GM19043 (cell line): ENCODE results near the gene IL7R.
"Not testable (repeated sequence)": the region's sequence is repeated elsewhere in the genome, so short reads cannot be mapped to it uniquely, and the experiment has no call there.

Experiments used
- ATAC-seq: cut with Tn5 transposase; IDR thresholded peaks from one replicate; pipeline ENCODE4 v1.9.1; 2021; ENCODE audit warnings: low read depth; ENCODE audit not compliant: unreplicated experiment

The IL7R gene

DNA sequence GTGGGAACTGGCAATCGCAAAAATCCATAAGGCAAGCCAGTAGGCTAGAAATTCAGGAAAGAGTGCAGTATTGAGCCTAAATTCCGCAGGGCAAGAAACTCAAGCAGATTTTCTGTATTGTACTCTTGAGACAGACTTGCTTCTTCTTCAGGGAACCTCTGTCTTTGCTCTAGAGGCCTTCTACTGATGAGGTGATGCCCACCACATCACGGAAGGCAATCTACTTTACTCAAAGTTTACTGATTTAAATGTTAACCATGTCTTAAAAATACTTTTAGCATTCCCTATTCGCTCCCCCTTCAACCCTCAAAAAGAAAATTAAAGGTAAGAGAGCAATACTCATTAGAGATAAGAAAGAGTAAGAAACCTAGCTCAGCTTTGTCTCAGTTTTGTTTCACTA is 11.3 kb downstream of the IL7R start:
- ATAC-seq, result no peak

DNA sequence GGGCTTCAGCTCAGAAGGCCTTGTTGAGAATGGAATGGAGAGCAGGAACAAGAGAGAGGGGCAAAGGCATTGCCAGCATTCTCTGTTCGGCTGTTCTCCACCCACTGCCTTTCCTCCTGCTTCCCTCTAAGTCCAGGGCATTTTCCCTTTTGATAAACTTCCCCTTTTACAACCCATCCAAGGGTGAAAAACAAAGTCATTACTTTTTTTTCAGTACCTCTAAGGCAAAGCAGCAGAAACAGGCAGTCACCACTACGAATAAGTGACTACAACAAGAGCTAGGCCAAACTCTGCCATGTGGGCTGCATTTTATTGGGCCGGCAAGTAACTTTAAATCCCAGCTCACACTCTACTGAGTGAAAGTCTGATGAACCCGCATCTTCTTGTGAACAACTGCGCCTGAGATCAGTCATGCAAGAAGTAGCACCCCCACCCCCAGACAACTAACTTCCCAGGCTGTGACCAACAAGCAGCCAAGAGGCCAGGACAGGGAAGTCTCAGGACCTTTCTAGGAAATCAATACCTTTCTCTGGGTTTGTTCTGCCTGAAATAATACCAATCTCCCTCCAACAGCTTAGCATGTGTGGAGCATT is 13.1 kb downstream of the IL7R start:
- ATAC-seq, result no peak

DNA sequence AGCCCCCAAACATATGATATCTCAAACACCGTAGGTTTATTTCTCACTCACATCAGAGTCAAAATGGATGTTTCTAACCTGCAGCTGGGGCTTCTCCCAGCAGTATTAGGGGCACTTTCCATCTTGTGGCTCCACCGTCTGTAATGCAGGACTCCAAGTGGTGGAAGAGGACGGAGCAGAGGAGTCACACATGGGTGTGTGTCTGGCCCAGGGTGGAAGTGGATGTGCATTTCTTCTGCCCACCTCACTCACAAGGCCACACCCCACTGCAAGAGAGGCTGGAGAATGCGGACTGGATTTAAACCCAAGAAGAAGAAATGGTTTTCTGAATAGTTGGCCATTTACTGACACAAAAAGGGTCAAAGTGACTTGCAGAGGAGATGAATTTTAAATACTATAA is 13.9 kb downstream of the IL7R start:
- no peak for ATAC-seq

- ATAC-seq, result no peak
Measured at GRCh38 chr5:35876454-35876853, 19.8 kb downstream of the IL7R start.

DNA sequence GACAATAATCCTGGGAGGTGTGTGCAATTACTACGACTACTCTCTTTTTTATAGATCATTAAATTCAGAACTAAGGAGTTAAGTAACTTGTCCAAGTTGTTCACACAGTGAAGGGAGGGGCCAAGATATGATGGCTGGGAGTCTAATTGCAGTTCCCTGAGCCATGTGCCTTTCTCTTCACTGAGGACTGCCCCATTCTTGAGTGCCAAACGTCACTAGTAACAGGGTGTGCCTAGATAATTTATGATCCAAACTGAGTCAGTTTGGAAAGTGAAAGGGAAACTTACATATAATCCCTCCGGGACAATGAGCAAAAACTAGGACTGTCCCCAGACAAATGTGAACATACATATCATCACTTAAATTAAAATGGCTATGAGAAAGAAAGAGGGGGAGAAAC is 20.2 kb downstream of the IL7R start:
- no peak for ATAC-seq

- no peak for ATAC-seq
Measured at GRCh38 chr5:35877655-35878054, 21.0 kb downstream of the IL7R start.

- ATAC-seq, result no peak
Measured at GRCh38 chr5:35878079-35878478, 21.4 kb downstream of the IL7R start.

DNA sequence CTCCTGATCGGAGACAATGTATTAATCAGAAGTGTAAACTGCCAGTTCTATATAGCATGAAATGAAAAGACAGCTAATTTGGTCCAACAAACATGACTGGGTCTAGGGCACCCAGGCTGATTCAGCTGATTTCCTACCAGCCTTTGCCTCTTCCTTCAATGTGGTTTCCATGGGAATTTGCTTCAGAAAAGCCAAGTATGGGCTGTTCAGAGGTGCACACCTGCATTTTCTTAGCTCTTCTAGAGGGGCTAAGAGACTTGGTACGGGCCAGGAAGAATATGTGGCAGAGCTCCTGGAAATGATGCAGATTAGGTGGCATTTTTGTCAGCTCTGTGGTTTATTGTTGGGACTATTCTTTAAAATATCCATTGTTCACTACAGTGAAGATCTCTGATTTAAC is 22.4 kb downstream of the IL7R start:
- no peak for ATAC-seq

DNA sequence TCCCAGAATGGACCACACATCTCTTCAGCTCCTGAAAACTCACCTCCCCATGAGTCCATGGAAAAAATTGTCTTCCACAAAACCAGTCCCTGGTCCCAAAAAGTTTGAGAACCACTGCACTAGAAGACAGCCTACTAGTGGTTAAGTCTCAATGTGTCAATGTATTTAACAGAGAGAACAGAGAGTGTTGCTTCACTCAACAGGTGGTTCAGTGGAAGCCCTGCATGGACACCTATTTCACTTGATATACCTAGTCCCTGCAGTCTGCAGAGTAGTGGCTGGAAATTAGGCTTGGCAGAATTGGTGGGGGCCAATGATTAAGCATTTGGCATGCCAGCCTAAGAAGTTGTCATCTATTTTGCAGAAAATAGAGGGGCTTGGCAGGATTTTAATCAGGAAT is 23.0 kb downstream of the IL7R start:
- no peak for ATAC-seq

DNA sequence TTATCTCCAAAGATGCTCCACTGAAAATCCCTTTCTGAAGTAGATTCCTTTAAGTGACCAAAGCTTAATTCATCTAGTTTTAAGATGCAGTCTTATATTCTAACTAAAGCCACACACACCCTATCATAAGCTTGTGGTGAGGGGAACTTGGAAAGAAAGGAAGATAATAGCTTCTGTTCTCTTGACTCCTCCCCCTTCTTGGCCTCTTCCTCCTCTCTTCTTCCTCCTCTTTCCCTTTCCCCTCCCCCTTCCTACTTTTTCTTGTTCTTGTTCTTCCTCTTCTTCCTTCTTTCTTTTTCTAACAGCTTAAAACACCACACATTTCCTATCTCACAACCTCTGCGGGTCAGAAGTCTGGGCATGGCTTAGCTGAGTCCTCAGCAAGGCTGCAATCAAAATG is 23.5 kb downstream of the IL7R start:
- no peak for ATAC-seq

- no peak for ATAC-seq
Measured at GRCh38 chr5:35881758-35882157, 25.1 kb downstream of the IL7R start.

DNA sequence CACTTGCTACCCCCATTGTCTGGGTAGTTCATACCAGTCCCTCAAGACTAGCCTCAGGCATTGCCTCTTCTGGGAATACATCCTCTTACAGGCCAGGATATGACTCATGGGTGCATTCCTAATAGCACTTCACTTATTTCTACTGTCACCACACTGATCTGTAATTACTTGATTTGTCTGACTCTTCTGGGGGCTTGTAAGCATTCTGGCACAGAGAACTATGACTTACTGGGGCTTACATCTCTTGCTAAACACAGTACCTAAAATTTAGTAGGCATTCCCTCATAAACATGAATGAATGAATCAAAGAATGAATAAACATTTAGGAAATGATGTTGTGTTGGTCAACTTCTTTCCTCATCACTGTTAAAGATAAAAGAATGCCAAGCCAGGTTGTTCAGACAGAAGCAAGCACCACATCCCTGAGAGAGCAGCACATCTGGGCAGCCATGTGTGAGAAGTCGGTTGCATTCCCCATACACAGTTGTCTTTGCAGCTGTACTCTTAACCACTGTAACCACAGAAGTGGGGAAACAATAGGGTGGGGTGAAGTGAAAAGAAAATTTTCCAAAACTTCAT is 27.6 kb downstream of the IL7R start:
- peak; percentile 66 for ATAC-seq

DNA sequence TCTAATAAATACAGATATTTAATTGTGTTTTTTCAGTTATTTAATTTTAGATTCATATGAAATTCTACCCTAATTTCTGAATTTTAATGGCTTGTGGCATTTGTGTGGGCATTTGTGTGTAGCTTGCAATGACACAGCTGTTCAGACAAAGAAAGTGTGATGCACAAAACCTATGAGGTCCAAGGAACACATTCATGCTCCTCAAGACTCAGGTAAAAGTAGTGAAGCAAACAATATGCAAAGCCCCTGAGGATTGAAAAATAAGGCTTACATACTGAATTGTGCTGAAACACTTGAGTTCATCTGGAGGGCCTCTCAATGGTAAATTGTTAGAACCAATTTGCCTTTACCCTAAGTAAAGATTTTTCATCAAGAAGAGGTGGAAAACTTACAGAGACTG is 28.1 kb downstream of the IL7R start:
- ATAC-seq, result peak; percentile 24

DNA sequence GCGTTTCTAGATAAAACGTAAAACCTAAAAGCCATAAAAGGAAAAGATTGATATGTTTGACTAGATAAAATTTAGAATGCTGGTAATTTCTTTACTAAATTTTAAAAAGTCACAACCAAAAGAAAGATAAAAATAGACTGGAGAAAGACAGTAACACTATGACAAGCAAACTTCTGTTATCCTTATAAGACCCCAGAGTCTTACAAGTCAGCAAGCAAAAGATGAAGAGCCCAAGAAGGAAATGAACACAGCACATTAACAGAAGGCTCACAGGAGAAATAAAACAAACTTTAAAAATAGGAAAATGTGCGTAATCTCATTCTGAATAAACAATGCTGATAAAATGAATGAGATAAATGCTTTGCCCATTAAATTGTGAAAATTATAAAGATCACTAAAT is 29.7 kb downstream of the IL7R start:
- ATAC-seq, result no peak

DNA sequence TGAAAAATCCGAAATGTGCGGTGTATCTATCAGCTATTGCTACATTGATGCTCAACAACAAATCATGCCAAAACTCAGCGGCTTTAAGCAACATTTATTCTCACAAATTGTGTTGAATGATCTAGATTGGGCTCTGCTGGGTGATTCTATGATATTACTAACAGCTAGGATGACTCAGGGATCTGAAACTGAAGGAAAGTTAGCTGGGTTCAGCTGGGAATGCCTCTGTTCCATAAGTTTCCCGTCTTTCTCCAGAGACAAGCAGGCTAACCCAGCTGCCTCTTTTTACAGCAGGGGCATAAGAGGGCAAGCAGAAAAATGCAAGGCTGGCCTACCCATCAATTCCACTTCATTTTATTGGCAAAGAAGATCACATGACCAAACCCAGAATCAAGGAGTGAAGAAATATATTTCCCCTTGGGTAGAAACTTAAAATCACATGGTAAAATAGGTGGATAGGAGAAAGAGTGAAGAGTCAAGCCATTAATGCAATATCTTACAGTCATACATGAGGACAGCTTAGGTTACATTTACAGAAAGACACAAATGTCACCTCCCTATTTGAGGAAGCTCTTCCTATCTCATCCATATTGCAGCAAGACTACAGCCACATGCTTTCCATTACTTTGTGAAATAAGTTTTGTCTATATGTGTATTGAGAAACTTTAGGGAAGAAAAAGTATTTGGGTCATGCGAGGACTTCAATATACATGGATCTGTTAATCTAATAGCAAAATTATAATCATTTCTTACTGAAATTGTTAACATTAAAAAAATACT is 30.8 kb downstream of the IL7R start:
- no peak for ATAC-seq

DNA sequence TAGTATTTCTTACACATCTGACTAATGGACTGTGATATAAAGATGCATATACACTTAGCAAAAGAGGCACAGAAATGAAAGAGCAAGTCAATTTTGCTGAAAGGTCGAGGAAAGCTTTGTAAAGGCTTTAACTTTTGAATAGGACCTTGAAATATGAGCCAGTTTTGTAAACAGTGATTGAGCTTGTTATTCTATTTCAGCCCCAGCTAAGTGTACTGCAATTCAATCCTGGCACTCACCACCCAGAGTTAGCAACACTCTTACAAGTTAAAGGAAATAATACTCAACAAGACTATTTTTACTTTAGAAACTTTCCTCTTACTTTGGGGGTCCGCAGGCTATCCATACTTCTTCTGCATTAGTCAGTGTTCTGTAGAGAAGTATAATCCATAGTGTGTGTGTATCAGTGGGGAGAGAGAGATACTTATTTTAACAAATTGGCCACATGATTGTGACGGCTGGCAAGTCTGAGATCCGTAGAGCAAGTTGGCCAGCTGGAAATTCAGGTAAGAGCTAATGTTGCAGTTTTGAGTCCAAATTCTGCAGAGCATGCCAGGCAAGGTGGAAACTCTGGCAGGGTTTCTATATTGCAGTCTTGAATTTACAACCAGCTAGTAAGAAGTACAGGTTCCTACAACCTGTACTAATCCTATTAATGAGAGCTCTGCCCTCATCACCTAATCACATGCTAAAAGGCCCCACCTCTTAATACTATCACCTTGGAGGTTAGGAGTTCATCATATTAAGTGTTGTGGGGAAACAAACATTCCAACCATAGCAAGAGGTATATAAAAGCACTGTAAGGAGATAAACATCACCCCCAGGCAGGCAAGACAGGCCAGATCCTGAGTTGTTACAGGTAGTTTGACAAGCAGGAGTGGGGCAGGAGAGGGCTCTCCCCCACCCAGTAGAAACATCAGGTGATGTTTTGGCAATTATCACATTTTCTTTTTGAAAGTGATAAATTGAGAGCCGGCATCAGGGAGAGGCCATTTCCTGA is 33.6 kb downstream of the IL7R start:
- ATAC-seq, result no peak

DNA sequence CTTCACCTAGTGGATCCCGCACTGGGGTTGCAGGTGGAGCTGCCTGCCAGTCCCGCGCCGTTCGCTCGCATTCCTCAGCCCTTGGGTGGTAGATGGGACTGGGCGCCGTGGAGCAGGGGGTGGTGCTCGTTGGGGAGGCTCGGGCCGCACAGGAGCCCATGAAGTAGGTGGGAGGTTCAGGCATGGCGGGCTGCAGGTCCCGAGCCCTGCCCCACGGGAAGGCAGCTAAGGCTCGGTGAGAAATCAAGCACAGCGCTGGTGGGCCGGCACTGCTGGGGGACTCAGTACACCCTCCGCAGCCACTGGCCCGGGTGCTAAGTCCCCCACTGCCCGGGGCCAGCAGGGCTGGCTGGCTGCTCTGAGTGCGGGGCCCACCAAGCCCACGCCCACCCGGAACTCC is 36.1 kb downstream of the IL7R start:
- not testable (repeated sequence) for ATAC-seq

DNA sequence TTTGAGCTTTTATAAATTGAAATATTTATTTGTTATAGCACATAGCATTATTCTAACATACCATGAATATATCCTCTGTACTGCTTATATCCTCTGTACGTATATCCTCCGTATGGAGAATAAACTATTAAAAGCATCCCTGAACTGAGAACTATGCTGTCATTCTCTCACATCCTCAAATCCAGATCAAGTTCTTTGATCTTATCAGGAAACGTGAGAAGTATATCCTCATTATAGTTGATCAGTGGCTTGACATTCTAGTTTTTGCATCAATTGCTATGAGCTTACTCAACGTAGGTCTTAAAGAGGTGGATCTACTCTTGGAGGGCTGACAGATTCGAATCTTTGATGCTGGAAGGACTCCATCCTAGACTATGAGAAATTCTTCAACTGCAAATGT is 37.4 kb downstream of the IL7R start:
- no peak for ATAC-seq

GRCh38 chr5:35898952-35899660 is 42.4 kb downstream of the IL7R start:
- no peak for ATAC-seq

DNA sequence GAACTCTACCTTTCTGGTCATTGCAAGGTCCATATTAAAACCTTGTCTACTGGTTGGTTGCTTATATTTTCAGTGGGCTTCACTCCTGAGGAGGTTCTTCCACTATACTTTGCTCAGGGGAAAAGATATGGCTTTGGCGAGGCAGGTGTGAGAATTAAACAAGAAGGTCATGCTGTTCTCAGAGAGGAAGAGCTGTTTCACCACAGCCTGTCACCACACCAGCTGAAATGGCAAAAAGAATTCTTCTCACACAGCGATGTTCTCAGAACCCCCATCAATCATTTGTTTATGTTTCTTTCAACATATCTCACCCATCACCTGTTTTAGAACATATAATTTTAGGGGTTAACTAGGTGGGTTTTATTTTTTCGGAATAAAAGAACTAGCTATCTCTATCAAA is 43.1 kb downstream of the IL7R start:
- ATAC-seq, result no peak
